Suprapubic skin (tissue), 4 donors: ENCODE data around the gene GRAMD1A.

Experiments
- POLR2A ChIP-seq, 2 donors: fragments of 450-650 bp; IDR thresholded peaks; one replicate each; pipeline ENCODE4 v1.6.1; 2017; ENCODE audit warnings: antibody characterized with exemption in 2 of 2, mild to moderate bottlenecking in 2 of 2, moderate library complexity in 2 of 2
- POLR2AphosphoS5 ChIP-seq, 3 donors: sonication (generic); formaldehyde crosslinking; IDR thresholded peaks; one replicate each; pipeline ENCODE4 v1.6.1; 2017; ENCODE audit warnings: antibody characterized with exemption in 3 of 3
- TF ChIP-seq, protein P1 (sequence below), 2 donors: fragments of 200-600 bp in 1 of 2; fragments of 450-650 bp in 1 of 2; sonication (generic) in 1 of 2; IDR thresholded peaks; one replicate each; pipeline ENCODE4 v1.5.1; 2016 to 2019; ENCODE audit warnings: antibody characterized with exemption in 2 of 2, mild to moderate bottlenecking in 1 of 2, moderate library complexity in 1 of 2

- TF ChIP-seq, protein P1, sequence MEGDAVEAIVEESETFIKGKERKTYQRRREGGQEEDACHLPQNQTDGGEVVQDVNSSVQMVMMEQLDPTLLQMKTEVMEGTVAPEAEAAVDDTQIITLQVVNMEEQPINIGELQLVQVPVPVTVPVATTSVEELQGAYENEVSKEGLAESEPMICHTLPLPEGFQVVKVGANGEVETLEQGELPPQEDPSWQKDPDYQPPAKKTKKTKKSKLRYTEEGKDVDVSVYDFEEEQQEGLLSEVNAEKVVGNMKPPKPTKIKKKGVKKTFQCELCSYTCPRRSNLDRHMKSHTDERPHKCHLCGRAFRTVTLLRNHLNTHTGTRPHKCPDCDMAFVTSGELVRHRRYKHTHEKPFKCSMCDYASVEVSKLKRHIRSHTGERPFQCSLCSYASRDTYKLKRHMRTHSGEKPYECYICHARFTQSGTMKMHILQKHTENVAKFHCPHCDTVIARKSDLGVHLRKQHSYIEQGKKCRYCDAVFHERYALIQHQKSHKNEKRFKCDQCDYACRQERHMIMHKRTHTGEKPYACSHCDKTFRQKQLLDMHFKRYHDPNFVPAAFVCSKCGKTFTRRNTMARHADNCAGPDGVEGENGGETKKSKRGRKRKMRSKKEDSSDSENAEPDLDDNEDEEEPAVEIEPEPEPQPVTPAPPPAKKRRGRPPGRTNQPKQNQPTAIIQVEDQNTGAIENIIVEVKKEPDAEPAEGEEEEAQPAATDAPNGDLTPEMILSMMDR (IDR thresholded peaks at IDR 0.05) = no peak
- TF ChIP-seq POLR2AphosphoS5 (IDR thresholded peaks at IDR 0.05) (no peak), POLR2A (IDR thresholded peaks at IDR 0.05) (no peak)
Measured at GRCh38 chr19:35073516-35073915, 73.4 kb downstream of the GRAMD1A start.
